HG02852 (cell line): ENCODE data around the gene CYSLTR2.
"Not testable (repeated sequence)": the region's sequence is repeated elsewhere in the genome, so short reads cannot be mapped to it uniquely, and the experiment has no call there.

Experiments
- ATAC-seq: cut with Tn5 transposase; IDR thresholded peaks from one replicate; pipeline ENCODE4 v1.9.1; 2021; ENCODE audit warnings: mild to moderate bottlenecking, moderate library complexity; ENCODE audit not compliant: unreplicated experiment

The CYSLTR2 gene

DNA sequence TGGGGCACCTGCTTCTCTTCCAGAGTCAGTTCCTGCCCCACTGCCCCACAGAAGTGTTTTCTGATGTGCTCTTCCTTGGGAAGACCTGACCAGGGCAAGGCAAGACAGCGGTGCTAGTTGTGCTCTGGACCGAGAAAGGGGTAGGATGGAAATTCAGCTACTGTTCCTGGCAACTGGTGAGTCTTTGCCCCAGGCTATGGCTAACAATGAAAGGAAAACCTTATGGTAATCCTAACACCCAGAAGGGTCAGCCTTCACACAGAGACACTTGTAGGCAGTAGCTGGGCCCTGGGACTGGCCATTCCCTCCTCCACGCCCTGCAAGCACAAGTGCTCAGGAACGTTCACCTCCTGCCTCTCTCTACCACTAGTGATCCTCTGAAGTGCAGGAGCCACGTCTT lies 9.6 kb upstream of the CYSLTR2 start:
- no peak for ATAC-seq

GRCh38 chr13:48644951-48645350 lies 8.8 kb upstream of the CYSLTR2 start:
- no peak for ATAC-seq

DNA sequence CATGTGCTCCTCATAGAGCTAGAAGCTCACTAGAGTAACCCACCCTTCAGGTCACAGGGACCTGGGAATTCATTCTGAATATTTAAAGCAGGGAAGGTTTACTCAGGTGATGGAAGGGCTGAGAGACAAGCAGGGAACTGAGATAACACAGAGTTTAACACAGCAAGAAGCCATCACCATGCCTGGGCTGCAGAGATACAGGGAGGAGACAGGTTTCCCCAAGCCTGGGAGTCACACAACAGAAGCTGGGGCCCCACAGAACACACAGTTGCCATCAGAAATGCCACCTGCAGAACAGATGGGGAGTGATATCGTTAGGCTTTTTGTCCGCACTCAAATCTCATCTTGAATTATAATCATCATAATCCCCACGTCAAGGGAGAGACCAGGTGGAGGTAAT lies 7.9 kb upstream of the CYSLTR2 start:
- ATAC-seq: no peak

- ATAC-seq: no peak
Observed at GRCh38 chr13:48646791-48647190, 6.9 kb upstream of the CYSLTR2 start.

DNA sequence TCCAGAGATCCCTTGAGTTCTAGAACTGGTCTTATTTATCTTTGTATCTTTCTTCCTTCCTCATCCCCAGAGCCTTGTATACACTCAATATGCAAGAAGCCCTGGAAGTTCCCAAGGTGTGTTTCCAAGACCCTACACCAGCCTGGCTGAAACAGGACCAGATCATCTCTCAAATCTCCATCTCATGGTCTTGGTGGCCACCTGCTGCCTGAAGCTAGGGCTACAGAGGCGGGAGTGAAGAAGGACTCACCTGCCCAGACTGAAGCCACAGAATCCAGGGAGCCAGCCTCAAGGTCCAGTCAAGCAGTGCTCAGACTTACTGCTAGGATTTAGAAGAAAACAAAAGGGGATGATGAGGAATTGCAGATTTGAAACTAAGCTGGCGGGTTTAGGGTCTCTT lies 6.1 kb upstream of the CYSLTR2 start:
- ATAC-seq: no peak

DNA sequence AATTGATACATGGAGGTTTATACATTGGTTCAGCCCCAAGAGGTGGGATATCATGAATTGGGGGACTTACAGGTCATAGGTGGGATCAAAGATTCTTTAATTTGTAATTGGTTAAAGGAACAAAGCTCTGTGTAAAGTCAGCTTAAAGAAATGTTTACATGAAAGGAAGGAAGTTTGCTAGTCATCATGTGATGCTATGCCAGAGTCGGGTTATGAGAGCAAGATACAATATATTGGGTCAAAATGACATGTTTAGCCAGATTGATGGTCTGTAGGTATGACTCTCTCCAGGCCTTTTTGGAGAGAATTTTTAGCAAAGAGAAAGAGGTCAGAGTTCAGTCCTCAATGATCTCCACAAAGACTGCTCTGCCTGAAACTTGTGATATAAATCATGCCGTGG lies 5.3 kb upstream of the CYSLTR2 start:
- no peak for ATAC-seq

DNA sequence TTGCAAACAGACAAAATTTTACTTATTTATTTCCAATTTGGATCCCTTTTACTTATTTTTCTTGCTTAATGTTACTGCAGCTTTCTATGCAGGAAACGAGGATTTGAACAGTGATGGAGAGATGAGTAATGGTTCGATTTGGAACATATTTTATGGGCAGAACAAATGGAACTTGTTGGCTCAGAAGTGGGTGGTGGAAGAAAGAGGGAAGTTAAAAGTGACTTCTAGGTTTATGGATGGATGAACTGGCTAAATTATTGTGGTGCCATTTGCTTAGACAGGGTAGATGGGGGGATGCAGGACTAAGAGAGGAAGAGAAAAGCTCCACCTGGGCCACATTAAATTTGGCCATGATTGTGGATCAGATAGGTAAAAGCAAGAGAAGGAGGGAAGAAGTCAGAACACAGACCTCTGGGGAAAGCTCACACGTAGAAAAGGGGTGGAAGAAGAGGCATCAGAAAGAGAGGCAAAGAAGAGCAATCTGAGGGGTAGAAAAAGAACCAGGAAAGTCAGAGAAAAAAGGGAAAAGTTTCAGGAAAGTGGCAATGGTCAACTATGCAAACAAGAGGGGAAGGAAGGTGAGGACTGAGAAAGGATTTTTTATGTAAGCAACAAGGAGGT lies 768 bp upstream of the CYSLTR2 start:
- no peak for ATAC-seq

- no peak for ATAC-seq
Observed at GRCh38 chr13:48654511-48654910, 782 bp downstream of the CYSLTR2 start.

GRCh38 chr13:48655291-48655690 lies 1.6 kb downstream of the CYSLTR2 start:
- no peak for ATAC-seq

GRCh38 chr13:48656608-48657007 lies 2.9 kb downstream of the CYSLTR2 start:
- ATAC-seq: no peak

GRCh38 chr13:48660361-48661076 lies 6.8 kb downstream of the CYSLTR2 start:
- peak; percentile 50 for ATAC-seq

GRCh38 chr13:48661107-48661506 lies 7.4 kb downstream of the CYSLTR2 start:
- no peak for ATAC-seq

- no peak for ATAC-seq
Observed at GRCh38 chr13:48662226-48662625, 8.5 kb downstream of the CYSLTR2 start.

DNA sequence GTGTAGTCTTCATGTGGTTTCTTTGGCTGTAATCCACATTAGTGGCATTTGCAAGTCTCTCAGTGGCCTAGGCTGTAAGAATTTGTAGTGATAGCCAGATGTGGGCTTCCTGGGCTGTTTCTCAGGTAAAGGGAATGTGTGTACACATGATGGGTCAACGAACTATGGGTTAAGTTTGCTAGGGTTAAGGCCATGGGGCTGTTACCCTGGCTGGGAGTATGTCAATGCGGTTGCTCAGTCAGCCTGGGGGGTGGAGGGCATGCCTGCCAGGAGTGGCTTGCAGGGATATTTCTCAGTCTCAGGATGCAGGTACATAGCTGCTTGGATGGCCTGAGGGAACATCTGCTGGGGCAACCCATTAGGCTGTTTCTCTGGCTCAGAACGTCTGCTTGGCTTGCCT lies 13.4 kb downstream of the CYSLTR2 start:
- ATAC-seq: no peak

DNA sequence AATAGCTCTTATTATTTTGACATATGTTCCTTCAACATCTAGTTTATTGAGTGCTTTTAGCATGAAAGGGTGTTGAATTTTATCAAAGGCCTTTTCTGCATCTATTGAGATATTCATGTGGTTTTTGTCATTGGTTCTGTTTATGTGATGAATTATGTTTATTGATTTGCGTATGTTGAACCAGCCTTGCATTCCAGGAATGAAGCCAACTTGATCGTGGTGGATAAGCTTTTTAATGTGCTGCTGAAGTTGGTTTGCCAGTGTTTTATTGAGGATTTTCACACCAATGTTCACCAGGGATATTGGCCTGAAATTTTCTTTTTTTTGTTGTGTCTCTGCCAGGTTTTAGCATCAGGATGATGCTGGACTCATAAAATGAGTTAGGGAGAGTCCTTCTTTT lies 17.7 kb downstream of the CYSLTR2 start:
- ATAC-seq: not testable (repeated sequence)

DNA sequence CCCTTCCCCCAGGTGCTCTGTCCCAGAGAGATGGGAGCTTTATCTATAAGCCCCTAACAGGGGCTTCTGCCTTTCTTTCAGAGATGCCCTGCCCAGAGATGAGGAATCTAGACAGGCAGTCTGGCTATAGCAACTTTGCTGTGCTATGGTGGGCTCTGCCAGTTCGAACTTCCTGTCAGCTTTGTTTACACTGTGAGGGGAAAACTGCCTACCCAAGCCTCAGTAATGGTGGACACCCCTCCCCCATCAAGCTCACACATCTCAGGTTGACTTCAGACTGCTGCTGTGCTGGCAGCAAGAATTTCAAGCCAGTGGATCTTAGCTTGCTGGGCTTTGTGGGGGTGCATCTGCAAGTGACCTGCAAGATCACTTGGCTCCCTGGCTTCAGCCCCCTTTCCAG lies 21.5 kb downstream of the CYSLTR2 start:
- ATAC-seq: no peak

DNA sequence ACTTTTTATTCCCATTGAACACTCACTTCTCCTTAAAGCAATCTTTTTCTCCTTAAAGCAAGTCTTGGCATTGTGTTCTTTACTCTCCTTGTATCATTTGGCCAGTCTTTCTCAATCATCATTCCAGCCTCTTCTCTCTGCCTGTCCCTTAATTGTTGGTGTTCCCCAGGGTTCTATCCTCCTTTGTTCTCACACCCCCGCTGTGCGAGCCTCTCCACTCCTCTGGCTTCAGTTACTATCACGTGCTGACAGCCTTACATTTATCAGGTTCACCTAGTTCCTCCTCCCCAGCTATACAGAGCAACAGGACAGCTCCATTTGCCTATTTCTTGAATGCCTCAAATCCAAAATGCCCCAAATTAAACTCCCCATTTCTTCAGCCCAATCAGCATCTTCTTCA lies 24.6 kb downstream of the CYSLTR2 start:
- no peak for ATAC-seq

GRCh38 chr13:48679941-48680680 lies 26.4 kb downstream of the CYSLTR2 start:
- ATAC-seq: no peak

DNA sequence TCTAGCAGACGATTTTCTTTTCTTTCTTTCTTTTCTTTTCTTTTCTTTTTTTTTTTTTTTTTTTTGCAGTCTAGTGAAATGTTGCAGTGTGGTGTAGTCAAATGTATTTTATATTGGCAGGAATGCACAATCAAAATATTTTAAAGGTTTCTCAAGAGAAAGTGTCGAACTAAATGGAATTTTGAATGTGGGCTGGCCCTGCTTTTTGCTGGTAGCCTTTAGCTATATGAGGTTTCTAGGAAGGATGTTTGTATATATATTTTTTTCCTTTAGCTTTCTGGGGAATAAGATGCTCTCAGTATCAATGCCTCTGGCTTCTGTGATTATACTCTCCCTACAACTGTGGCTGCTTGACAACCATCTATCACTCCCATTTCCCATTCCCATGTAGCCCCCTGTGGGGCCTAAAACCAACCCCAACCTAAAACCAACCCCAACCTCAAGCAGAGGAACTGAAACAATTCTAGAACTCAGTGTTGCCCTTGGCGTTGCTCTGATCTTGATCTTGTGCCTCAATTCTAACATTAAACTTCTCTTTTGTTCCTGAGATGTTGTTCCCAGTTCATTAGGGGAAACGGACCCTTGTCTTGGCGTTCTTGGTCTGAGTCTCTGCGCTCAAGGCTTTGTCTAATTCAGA lies 27.1 kb downstream of the CYSLTR2 start:
- ATAC-seq: no peak

- ATAC-seq: no peak
Observed at GRCh38 chr13:48681905-48682304, 28.2 kb downstream of the CYSLTR2 start.

- no peak for ATAC-seq
Observed at GRCh38 chr13:48682436-48682835, 28.7 kb downstream of the CYSLTR2 start.
